ENCODE results near the gene ZBTB22. TPM values are rescaled to one million over a fixed set of nuclear protein-coding genes. Genes with fewer than 3 reads are reported as not detected.
"Not testable (repeated sequence)": the region's sequence is repeated elsewhere in the genome, so short reads cannot be mapped to it uniquely, and the experiment has no call there.

ZBTB22 gene, protein sequence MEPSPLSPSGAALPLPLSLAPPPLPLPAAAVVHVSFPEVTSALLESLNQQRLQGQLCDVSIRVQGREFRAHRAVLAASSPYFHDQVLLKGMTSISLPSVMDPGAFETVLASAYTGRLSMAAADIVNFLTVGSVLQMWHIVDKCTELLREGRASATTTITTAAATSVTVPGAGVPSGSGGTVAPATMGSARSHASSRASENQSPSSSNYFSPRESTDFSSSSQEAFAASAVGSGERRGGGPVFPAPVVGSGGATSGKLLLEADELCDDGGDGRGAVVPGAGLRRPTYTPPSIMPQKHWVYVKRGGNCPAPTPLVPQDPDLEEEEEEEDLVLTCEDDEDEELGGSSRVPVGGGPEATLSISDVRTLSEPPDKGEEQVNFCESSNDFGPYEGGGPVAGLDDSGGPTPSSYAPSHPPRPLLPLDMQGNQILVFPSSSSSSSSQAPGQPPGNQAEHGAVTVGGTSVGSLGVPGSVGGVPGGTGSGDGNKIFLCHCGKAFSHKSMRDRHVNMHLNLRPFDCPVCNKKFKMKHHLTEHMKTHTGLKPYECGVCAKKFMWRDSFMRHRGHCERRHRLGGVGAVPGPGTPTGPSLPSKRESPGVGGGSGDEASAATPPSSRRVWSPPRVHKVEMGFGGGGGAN
- 4.9 and 11.8 TPM in 2 replicates for total RNA-seq (2014; rRNA removed; shearing (Covaris generic); ENCODE audit: low replicate concordance)

DNA sequence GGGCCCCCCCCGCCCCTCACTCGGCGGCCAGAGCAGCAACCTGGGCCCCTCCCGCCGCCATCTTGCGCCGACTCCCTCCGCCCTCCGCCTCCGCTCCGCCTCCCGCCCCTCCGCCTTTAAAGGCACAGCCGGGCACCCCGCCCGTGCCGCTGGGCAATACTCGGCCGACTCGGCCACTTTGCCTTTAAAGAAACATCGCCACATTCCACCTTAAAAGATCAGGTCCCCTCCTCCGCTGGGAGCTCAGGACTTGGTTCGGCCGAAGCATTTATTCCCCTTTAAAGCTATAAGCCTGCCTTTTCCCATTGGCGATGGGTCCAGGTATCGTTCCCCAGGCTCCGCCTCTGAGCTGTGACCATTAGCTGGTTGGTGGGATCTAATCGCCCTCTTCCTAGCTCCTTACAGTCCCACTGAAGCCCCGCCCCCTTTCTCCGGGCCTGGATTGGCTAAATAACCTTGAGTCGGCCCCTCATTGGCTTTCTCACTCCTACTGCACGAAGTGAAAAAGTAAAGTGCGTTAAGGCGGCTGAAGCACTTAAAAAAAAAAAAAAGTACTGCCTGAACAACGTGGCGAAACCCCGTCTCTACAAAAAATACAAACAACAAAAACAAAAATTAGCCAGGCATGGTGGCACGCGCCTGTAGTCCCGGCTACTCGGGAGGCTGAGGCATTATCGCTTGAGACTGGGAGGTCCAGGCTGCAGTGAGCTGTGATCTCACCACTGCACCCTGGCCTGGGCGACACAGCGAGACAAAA is at the start of gene ZBTB22:
TSS of gene ZBTB22 (minus strand) at position 76 of the 757 bp plus-strand sequence. CDS start 828 bp downstream, outside the sequence.
- Histone ChIP-seq H3K9me2 (replicated peaks; ENCODE audit: insufficient read depth, low read length) (no peaks in the 10 kb centered on the region), H3K4me2 (ENCODE audit: low read depth, low read length, poor library complexity, severe bottlenecking) (peak within 1 kb of the TSS; percentile 65), H3K4me1 (ENCODE audit: low read length) (peaks cover 61% of the 10 kb centered on the region), H3K9me3 (ENCODE audit: low read length) (no peaks in the 10 kb centered on the region), H3K36me3 (ENCODE audit: insufficient read depth, low read length) (peaks cover 26% of the 10 kb centered on the region), H3K27me3 (ENCODE audit: low read length) (no peaks in the 10 kb centered on the region), H4K20me1 (ENCODE audit: insufficient read depth, low read depth, low read length) (peaks cover 20% of the 10 kb centered on the region), H3K27ac (ENCODE audit: low read length) (peak within 1 kb of the TSS; percentile 68), H2AFZ (ENCODE audit: low read length) (no peak within 1 kb of the TSS; the same call in 1 of the 2 replicates), H3K79me2 (ENCODE audit: low read length) (peaks cover 41% of the 10 kb centered on the region), H3K9ac (ENCODE audit: low read length) (peak within 1 kb of the TSS; percentile 64), H3K4me3 (ENCODE audit: low read length) (peak within 1 kb of the TSS; percentile 64)
- peak; percentile 99 for DNase-seq

DNA sequence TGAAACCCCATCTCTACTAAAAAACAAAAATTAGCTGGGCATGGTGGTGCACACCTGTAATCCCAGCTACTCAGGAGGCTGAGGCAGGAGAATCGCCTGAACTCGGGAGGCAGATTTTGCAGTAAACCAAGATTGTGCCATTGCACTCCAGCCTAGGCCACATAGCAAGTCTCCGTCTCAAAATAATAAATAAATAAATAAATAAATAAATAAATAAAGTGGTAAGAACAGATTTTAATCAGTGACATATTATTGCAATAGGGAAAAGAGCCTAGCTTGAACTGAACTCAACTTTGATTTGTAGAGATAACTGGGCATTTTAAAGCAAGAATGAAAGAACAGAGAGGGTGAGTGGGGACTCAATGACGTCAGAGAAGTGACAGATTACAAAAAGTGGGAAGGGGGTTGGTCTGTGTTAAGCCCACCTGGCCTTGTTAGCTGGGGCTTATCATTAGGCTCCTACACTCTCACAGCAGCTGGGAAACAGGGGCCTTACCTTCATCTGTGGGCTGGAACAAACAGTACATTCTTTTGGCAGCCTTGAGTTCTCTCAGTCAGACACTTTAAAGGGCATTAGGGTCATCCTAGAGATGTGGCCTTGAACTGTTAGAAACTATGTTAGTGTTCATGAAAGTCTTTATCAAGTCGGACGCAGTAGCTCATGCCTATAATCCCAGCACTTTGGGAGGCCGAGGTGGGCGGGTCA is 49.6 kb upstream of the ZBTB22 start:
- Histone ChIP-seq H3K9me3 (ENCODE audit: low read length) (no peaks in the 10 kb centered on the region), H2AFZ (ENCODE audit: low read length) (no peak overlapping the region), H3K27ac (ENCODE audit: low read length) (no peak overlapping the region), H4K20me1 (ENCODE audit: insufficient read depth, low read depth, low read length) (no peaks in the 10 kb centered on the region), H3K4me1 (ENCODE audit: low read length) (no peaks in the 10 kb centered on the region), H3K9me2 (replicated peaks; ENCODE audit: insufficient read depth, low read length) (no peaks in the 10 kb centered on the region), H3K36me3 (ENCODE audit: insufficient read depth, low read length) (no peaks in the 10 kb centered on the region), H3K79me2 (ENCODE audit: low read length) (no peaks in the 10 kb centered on the region), H3K4me2 (ENCODE audit: low read depth, low read length, poor library complexity, severe bottlenecking) (no peak overlapping the region), H3K9ac (ENCODE audit: low read length) (no peak overlapping the region), H3K27me3 (ENCODE audit: low read length) (no peaks in the 10 kb centered on the region), H3K4me3 (ENCODE audit: low read length) (no peak overlapping the region)
- no peak for DNase-seq

DNA sequence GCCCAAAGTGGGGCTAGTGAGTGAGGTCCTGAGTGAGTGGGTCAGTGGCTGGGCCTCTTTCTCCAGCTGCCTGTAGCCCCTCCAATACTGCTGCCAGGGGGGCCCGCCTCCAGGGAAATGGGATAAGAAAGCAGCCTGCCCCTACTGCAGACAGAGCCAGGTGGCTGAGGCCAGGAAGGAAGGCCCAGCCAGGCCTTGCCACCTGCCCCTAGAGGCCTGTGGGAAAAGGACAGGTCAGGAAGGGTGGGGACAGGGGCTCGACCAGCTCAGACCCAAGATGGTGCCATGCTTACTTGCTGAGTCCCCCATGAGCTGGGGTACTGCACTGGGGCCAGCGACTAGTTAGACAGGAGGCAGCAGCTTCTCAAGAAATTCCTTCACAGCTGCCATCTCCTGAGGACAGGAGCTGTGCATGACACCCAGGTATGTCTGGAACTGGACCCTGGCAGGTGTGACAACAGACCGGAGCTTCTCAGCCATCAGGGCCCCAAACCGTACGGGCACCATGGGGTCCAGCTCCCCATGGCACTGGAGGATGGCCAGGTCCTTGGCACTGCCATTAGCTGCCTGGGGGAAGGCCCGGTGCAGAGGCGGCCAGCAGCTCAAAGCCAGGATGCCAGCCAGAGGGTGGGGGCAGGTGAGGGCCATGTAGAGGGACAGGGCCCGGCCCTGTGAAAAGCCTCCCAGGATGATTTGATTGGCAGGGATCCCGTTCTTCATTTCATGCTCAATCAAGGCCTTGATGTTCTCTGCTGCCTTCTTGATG is 47.8 kb upstream of the ZBTB22 start:
- not testable (repeated sequence) for H3K36me3 ChIP-seq (ENCODE audit: insufficient read depth, low read length); H3K4me3 ChIP-seq (ENCODE audit: low read length); H3K9ac ChIP-seq (ENCODE audit: low read length); H3K9me2 ChIP-seq (replicated peaks; ENCODE audit: insufficient read depth, low read length); H3K4me1 ChIP-seq (ENCODE audit: low read length); H3K27me3 ChIP-seq (ENCODE audit: low read length); H4K20me1 ChIP-seq (ENCODE audit: insufficient read depth, low read depth, low read length); H2AFZ ChIP-seq (ENCODE audit: low read length); DNase-seq; H3K27ac ChIP-seq (ENCODE audit: low read length); H3K9me3 ChIP-seq (ENCODE audit: low read length); H3K4me2 ChIP-seq (ENCODE audit: low read depth, low read length, poor library complexity, severe bottlenecking); H3K79me2 ChIP-seq (ENCODE audit: low read length)

DNA sequence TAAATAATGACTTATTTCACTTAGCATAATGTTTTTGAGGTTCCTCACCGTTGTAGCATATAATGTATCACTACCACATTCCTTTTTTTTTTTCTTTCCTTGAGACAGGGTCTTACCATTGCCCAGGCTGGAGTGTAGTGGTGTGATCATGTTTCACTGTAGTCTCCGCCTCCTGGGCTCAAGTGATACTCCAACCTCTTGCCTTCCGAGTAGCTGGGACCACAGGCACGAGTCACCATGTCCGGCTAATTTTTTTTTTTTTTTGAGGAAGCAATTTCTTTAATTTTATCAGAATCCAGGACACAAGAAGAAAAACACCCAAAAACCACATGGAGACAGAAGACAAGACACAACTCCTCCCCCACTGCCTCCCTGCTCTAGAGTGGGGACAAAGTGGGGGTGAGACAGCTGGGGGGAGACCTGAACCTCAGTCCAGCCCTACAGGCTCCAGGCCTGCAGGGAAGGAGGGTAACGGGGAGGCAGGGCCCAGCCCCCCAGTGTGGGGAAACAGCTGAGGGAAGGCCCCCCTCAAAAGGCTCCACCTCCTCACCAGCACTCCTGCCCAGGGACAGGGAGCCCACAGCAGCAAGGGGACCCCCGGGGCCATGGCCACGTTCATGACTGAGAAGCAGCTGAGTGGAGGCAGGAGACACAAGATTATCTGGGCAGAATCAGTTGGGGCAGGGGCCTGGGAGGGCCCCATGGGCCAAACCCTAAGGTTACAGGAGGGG is 47.1 kb upstream of the ZBTB22 start:
- not testable (repeated sequence) for H2AFZ ChIP-seq (ENCODE audit: low read length); H3K4me3 ChIP-seq (ENCODE audit: low read length); H3K27ac ChIP-seq (ENCODE audit: low read length); H3K79me2 ChIP-seq (ENCODE audit: low read length); H3K9me3 ChIP-seq (ENCODE audit: low read length); H3K27me3 ChIP-seq (ENCODE audit: low read length); H3K9me2 ChIP-seq (replicated peaks; ENCODE audit: insufficient read depth, low read length); H3K4me1 ChIP-seq (ENCODE audit: low read length); DNase-seq; H3K9ac ChIP-seq (ENCODE audit: low read length); H3K36me3 ChIP-seq (ENCODE audit: insufficient read depth, low read length); H4K20me1 ChIP-seq (ENCODE audit: insufficient read depth, low read depth, low read length); H3K4me2 ChIP-seq (ENCODE audit: low read depth, low read length, poor library complexity, severe bottlenecking)

DNA sequence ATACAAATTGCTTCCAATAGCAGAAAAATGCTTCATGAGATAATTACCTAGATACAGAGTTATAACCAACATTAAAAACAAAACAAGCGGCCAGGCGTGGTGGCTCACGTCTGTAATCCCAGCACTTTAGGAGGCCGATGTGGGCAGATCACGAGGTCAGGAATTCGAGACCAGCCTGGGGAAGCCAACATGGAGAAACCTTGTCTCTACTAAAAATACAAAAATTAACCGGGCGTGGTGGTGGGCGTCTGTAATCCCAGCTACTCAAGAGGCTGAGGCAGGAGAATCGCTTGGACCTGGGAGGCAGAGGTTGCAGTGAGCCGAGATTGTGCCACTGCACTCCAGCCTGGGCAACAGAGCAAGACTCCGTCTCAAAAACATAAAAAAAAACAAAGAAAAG is 45.9 kb upstream of the ZBTB22 start:
- not testable (repeated sequence) for H3K79me2 ChIP-seq (ENCODE audit: low read length); H3K4me1 ChIP-seq (ENCODE audit: low read length); H3K9ac ChIP-seq (ENCODE audit: low read length); H3K9me3 ChIP-seq (ENCODE audit: low read length); H2AFZ ChIP-seq (ENCODE audit: low read length); H4K20me1 ChIP-seq (ENCODE audit: insufficient read depth, low read depth, low read length); H3K9me2 ChIP-seq (replicated peaks; ENCODE audit: insufficient read depth, low read length); H3K4me2 ChIP-seq (ENCODE audit: low read depth, low read length, poor library complexity, severe bottlenecking); H3K27me3 ChIP-seq (ENCODE audit: low read length); H3K27ac ChIP-seq (ENCODE audit: low read length); H3K36me3 ChIP-seq (ENCODE audit: insufficient read depth, low read length); H3K4me3 ChIP-seq (ENCODE audit: low read length); DNase-seq

DNA sequence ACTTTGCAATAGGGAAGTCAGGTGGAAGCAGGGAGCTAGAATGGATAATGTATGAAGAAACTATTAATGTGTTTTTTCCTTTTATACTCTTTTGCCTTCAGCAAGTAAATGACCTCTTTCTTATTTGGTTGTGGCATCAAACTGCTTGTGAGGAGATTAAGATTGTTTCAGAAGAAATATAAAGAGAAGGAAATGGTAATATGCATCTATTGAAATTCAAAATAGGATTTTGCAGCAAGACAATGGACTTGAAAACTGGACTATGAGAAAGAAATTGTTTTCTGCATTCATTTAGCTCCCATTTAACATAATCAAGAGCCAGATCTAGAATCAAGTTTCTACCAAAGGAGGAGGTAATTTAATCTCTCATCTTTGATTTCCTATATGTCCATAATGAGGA is 41.8 kb upstream of the ZBTB22 start:
- no peak overlapping the region for H3K9ac ChIP-seq (ENCODE audit: low read length)
- H3K9me2 ChIP-seq (replicated peaks; ENCODE audit: insufficient read depth, low read length), result no peaks in the 10 kb centered on the region
- no peaks in the 10 kb centered on the region for H4K20me1 ChIP-seq (ENCODE audit: insufficient read depth, low read depth, low read length)
- no peaks in the 10 kb centered on the region for H3K4me1 ChIP-seq (ENCODE audit: low read length)
- H3K9me3 ChIP-seq (ENCODE audit: low read length), result no peaks in the 10 kb centered on the region
- DNase-seq, result no peak
- no peaks in the 10 kb centered on the region for H3K79me2 ChIP-seq (ENCODE audit: low read length)
- H2AFZ ChIP-seq (ENCODE audit: low read length), result no peak overlapping the region
- no peaks in the 10 kb centered on the region for H3K27me3 ChIP-seq (ENCODE audit: low read length)
- no peak overlapping the region for H3K4me3 ChIP-seq (ENCODE audit: low read length)
- H3K27ac ChIP-seq (ENCODE audit: low read length), result no peak overlapping the region
- H3K36me3 ChIP-seq (ENCODE audit: insufficient read depth, low read length), result no peaks in the 10 kb centered on the region
- no peak overlapping the region for H3K4me2 ChIP-seq (ENCODE audit: low read depth, low read length, poor library complexity, severe bottlenecking)

DNA sequence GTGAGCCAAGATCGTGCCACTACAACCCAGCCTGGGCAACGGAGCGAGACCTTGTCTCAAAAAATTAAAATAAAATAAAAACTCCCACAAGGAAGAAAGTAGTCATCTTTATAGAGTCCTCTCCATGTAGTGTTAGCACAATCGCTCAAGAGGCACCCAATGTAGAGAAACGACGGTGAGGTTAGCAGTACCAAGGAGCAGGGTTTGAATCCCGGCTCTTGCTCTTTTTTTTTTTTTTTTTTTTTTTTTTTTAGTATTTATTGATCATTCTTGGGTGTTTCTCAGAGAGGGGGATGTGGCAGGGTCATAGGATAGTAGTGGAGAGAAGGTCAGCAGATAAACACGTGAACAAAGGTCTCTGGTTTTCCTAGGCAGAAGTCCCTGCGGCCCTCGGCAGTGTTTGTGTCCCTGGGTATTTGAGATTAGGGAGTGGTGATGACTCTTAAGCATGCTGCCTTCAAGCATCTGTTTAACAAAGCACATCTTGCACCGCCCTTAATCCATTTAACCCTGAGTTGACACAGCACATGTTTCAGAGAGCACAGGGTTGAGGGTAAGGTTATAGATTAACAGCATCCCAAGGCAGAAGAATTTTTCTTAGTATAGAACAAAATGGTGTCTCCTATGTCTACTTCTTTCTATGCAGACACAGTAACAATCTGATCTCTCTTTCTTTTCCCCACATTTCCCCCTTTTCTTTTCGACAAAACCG is 39.8 kb upstream of the ZBTB22 start:
- not testable (repeated sequence) for DNase-seq; H3K4me3 ChIP-seq (ENCODE audit: low read length)

More for the DNA sequence above, 39.8 kb upstream of the ZBTB22 start:
- not testable (repeated sequence) for H3K4me1 ChIP-seq (ENCODE audit: low read length); H3K27me3 ChIP-seq (ENCODE audit: low read length); H3K27ac ChIP-seq (ENCODE audit: low read length); H3K36me3 ChIP-seq (ENCODE audit: insufficient read depth, low read length); H3K4me2 ChIP-seq (ENCODE audit: low read depth, low read length, poor library complexity, severe bottlenecking); H3K79me2 ChIP-seq (ENCODE audit: low read length); H3K9ac ChIP-seq (ENCODE audit: low read length); H2AFZ ChIP-seq (ENCODE audit: low read length); H3K9me2 ChIP-seq (replicated peaks; ENCODE audit: insufficient read depth, low read length); H4K20me1 ChIP-seq (ENCODE audit: insufficient read depth, low read depth, low read length); H3K9me3 ChIP-seq (ENCODE audit: low read length)

Data from Karpas-422 (cell line).